GM10847 (cell line): ENCODE data around the gene CACNG1.

Source experiments
- POLR2A ChIP-seq: IDR thresholded peaks from 2 replicates; pipeline ENCODE4 v1.6.1; 2011; ENCODE audit not compliant: insufficient read length; ENCODE audit errors: extremely low read depth

Gene CACNG1

GRCh38 chr17:67044016-67044772, at the start of gene CACNG1:
Gene CACNG1, plus strand, starts transcription at chr17:67044554. Its CDS starts 107 bp downstream, at chr17:67044661.
- no peak for TF ChIP-seq POLR2A

GRCh38 chr17:66994930-66995535, 49.3 kb upstream of the CACNG1 start:
- TF ChIP-seq POLR2A, result no peak

- no peak for TF ChIP-seq POLR2A
These were observed 48.4 kb upstream of the CACNG1 start for GRCh38 chr17:66995944-66996343.

GRCh38 chr17:66996926-66997325, 47.4 kb upstream of the CACNG1 start:
- no peak for TF ChIP-seq POLR2A

- no peak for TF ChIP-seq POLR2A
These were observed 41.1 kb upstream of the CACNG1 start for GRCh38 chr17:67003231-67003630.

- no peak for TF ChIP-seq POLR2A
These were observed 40.2 kb upstream of the CACNG1 start for GRCh38 chr17:67004181-67004580.

GRCh38 chr17:67007266-67007665, 37.1 kb upstream of the CACNG1 start:
- no peak for TF ChIP-seq POLR2A

- no peak for TF ChIP-seq POLR2A
These were observed 36.3 kb upstream of the CACNG1 start for GRCh38 chr17:67008101-67008500.

- TF ChIP-seq POLR2A, result no peak
These were observed 32.7 kb upstream of the CACNG1 start for GRCh38 chr17:67011527-67012175.

GRCh38 chr17:67013891-67014290, 30.5 kb upstream of the CACNG1 start:
- TF ChIP-seq POLR2A, result no peak

GRCh38 chr17:67015001-67015400, 29.4 kb upstream of the CACNG1 start:
- TF ChIP-seq POLR2A, result no peak

GRCh38 chr17:67016039-67016762, 28.2 kb upstream of the CACNG1 start:
- no peak for TF ChIP-seq POLR2A

GRCh38 chr17:67017910-67018309, 26.4 kb upstream of the CACNG1 start:
- no peak for TF ChIP-seq POLR2A

GRCh38 chr17:67018471-67019434, 25.6 kb upstream of the CACNG1 start:
- TF ChIP-seq POLR2A, result no peak

GRCh38 chr17:67019809-67020208, 24.5 kb upstream of the CACNG1 start:
- TF ChIP-seq POLR2A, result no peak

- no peak for TF ChIP-seq POLR2A
These were observed 24.0 kb upstream of the CACNG1 start for GRCh38 chr17:67020293-67020766.
